GM12892 (cell line): ENCODE results near the gene MYLK.
"Not testable (repeated sequence)": the region's sequence is repeated elsewhere in the genome, so short reads cannot be mapped to it uniquely, and the experiment has no call there.

Experiments used
- POLR2A ChIP-seq: IDR thresholded peaks from 2 replicates; pipeline ENCODE4 v1.6.1; 2011; ENCODE audit warnings: low read depth, low read length, control low read depth
- POLR2AphosphoS5 ChIP-seq: IDR thresholded peaks from 2 replicates; pipeline ENCODE4 v1.6.1; 2011; ENCODE audit warnings: low read depth, low read length, control low read depth

DNA sequence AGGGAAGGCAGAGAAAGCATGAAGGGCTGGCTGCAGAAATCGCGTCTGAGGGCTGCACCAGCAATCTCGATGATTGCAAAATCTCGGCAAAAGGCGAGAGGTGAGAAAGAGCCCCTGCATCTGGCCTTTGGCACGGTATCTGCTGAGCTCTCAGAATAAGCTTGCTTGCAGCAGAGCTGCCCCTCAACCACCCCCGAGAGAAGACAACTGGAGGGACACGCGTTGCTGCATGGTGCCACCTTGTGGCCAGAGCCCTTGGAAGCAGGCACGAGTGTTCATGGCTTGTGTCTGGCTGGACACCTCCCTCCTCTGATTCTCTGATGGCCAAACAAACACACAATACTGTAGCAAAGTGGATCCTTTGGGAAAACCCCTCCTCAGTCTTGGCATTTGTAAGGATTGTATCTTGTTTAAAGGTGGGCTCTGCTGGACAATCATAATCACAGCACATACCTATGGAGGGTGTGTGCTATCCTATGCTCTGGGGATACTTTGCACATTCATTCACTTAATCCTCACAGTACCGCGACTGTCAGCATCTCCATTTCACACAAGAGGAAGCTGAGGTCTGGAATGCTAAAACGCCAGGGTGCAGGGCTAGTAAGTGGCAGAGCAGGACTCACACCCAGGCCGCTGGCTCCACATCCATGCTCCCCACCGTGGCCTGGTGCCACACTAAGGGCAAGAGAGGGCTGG is 164.9 kb downstream of the MYLK start:
- not testable (repeated sequence) for TF ChIP-seq POLR2A, POLR2AphosphoS5
